Esophagus muscularis mucosa (tissue), 4 donors: ENCODE results near the gene PNMA8C.

Experiments
- EP300 ChIP-seq: sonication (generic); formaldehyde crosslinking; IDR thresholded peaks from one replicate; pipeline ENCODE4 v1.6.1; 2017; ENCODE audit warnings: antibody characterized with exemption
- POLR2A ChIP-seq: fragments of 450-650 bp; IDR thresholded peaks from one replicate; pipeline ENCODE4 v1.6.1; 2017; ENCODE audit warnings: antibody characterized with exemption, moderate library complexity, mild to moderate bottlenecking, low read depth
- POLR2AphosphoS5 ChIP-seq, 2 donors: sonication (generic); formaldehyde crosslinking; IDR thresholded peaks; one replicate each; pipeline ENCODE4 v1.6.1; 2017; ENCODE audit warnings: antibody characterized with exemption in 2 of 2
- TF ChIP-seq, protein P1 (sequence below), 3 experiments: fragments of 200-600 bp in 2 of 3; fragments of 450-650 bp in 1 of 3; sonication (generic) in 2 of 3; IDR thresholded peaks; one replicate each; pipeline ENCODE4 v1.5.1; 2017 to 2019; ENCODE audit warnings: antibody characterized with exemption in 3 of 3, mild to moderate bottlenecking in 2 of 3, moderate library complexity in 1 of 3

- TF ChIP-seq, protein P1, sequence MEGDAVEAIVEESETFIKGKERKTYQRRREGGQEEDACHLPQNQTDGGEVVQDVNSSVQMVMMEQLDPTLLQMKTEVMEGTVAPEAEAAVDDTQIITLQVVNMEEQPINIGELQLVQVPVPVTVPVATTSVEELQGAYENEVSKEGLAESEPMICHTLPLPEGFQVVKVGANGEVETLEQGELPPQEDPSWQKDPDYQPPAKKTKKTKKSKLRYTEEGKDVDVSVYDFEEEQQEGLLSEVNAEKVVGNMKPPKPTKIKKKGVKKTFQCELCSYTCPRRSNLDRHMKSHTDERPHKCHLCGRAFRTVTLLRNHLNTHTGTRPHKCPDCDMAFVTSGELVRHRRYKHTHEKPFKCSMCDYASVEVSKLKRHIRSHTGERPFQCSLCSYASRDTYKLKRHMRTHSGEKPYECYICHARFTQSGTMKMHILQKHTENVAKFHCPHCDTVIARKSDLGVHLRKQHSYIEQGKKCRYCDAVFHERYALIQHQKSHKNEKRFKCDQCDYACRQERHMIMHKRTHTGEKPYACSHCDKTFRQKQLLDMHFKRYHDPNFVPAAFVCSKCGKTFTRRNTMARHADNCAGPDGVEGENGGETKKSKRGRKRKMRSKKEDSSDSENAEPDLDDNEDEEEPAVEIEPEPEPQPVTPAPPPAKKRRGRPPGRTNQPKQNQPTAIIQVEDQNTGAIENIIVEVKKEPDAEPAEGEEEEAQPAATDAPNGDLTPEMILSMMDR (IDR thresholded peaks at IDR 0.05) = no peak
- no peak for TF ChIP-seq POLR2AphosphoS5 (IDR thresholded peaks at IDR 0.05)
- TF ChIP-seq EP300 = no peak
- no peak for TF ChIP-seq POLR2A
Observed at GRCh38 chr19:46447824-46448223, 19.1 kb upstream of the PNMA8C start.
